Suprapubic skin (tissue), 4 donors: ENCODE results near the gene RPS6KA4. TPM values are rescaled to one million over a fixed set of nuclear protein-coding genes. Genes with fewer than 3 reads are reported as not detected.
A peak's percentile ranks its signal among the peaks of the same experiment; 100 is the strongest.

ENCODE experiments used
- DNase-seq, 2 donors: peaks; one replicate each; pipeline ENCODE4 v3.0.0-alpha.2; 2019; ENCODE audit warnings: low spot score in 2 of 2
- H3K27ac ChIP-seq: fragments of 200-600 bp; sonication (generic); one replicate; pipeline ENCODE4 v1.5.1; 2019
- H3K27me3 ChIP-seq: fragments of 200-600 bp; sonication (generic); one replicate; pipeline ENCODE4 v1.5.1; 2019
- H3K36me3 ChIP-seq: fragments of 200-600 bp; sonication (generic); one replicate; pipeline ENCODE4 v1.5.1; 2019
- H3K4me1 ChIP-seq: fragments of 200-600 bp; sonication (generic); one replicate; pipeline ENCODE4 v1.5.1; 2019
- H3K4me3 ChIP-seq: fragments of 200-600 bp; sonication (generic); one replicate; pipeline ENCODE4 v1.5.1; 2019; ENCODE audit warnings: mild to moderate bottlenecking
- H3K9me3 ChIP-seq: fragments of 200-600 bp; sonication (generic); one replicate; pipeline ENCODE4 v1.5.1; 2019
- CTCF ChIP-seq, 2 donors: fragments of 200-600 bp in 1 of 2; fragments of 450-650 bp in 1 of 2; sonication (generic) in 1 of 2; IDR thresholded peaks; one replicate each; pipeline ENCODE4 v1.5.1; 2016 to 2019; ENCODE audit warnings: antibody characterized with exemption in 2 of 2, mild to moderate bottlenecking in 1 of 2, moderate library complexity in 1 of 2
- EP300 ChIP-seq: sonication (generic); formaldehyde crosslinking; IDR thresholded peaks from one replicate; pipeline ENCODE4 v1.6.1; 2017; ENCODE audit warnings: antibody characterized with exemption
- POLR2A ChIP-seq, 2 donors: fragments of 450-650 bp; IDR thresholded peaks; one replicate each; pipeline ENCODE4 v1.6.1; 2017; ENCODE audit warnings: antibody characterized with exemption in 2 of 2, mild to moderate bottlenecking in 2 of 2, moderate library complexity in 2 of 2
- POLR2AphosphoS5 ChIP-seq, 3 donors: sonication (generic); formaldehyde crosslinking; IDR thresholded peaks; one replicate each; pipeline ENCODE4 v1.6.1; 2017; ENCODE audit warnings: antibody characterized with exemption in 3 of 3
- WGBS: methylation state at CpG from one replicate; pipeline ENCODE4 v1.1.5; 2018; 5-methylcytosine and 5-hydroxymethylcytosine counted together
- total RNA-seq, 4 donors: library from RNA; depleted of rRNA; stranded (reverse); fragments of >200 nt; gene quantifications; one replicate each; pipeline ENCODE4 v1.1.0, GENCODE V29; 2016

RPS6KA4 gene
- total RNA-seq, 4 donors from 2014 or later, result 29.4 to 46.0 (median 39.6) TPM

DNA sequence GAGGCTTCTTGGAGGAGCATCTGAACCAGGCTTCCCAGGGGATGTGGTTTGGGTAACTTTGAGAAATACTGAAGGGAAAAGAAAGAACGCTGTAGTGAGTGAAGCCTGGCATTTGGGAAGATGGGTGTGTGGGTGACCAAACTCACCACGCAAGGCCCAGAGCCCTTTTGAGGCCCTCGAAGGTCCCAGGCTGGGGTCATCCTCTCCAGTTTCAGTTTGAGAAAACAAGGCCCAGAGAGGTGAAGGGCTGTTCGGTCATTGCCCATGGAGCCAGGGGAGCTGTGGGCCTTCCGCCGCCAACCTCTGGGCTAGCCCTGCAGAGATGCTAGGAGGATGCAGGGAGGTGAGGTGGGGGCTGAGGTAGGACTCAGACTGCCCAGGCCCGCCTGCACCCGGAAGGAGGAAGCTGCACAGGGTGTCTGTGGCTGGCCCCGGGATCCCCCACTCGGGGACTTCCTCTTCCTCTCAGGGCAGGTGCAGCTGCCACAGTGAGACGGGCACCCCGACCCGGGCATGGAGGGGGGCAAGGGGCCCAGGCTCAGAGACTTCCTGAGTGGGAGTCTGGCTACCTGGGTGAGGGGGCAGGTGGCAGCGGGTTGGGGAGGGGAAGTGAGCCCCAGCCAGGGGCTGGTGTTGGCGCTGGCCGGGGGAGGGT lies 19.1 kb upstream of the RPS6KA4 start, which contains the start of gene CCDC88B:
Gene CCDC88B (plus strand): TSS at position 451 of the 655 bp plus-strand sequence. CDS start 63 bp downstream, at position 514.
- peaks cover 23% of the 10 kb centered on the region for H3K4me1 ChIP-seq
- TF ChIP-seq EP300, result no peak
- no peak for TF ChIP-seq POLR2AphosphoS5 (IDR thresholded peaks at IDR 0.05)
- H3K9me3 ChIP-seq, result no peaks in the 10 kb centered on the region
- H3K36me3 ChIP-seq, result no peaks in the 10 kb centered on the region
- no peak for DNase-seq
- peak within 1 kb of the TSS; percentile 30 for H3K4me3 ChIP-seq
- no peaks in the 10 kb centered on the region for H3K27me3 ChIP-seq
- no peak within 1 kb of the TSS for H3K27ac ChIP-seq
- WGBS, result 74% methylated on average over 14 of the region's 16 CpGs

DNA sequence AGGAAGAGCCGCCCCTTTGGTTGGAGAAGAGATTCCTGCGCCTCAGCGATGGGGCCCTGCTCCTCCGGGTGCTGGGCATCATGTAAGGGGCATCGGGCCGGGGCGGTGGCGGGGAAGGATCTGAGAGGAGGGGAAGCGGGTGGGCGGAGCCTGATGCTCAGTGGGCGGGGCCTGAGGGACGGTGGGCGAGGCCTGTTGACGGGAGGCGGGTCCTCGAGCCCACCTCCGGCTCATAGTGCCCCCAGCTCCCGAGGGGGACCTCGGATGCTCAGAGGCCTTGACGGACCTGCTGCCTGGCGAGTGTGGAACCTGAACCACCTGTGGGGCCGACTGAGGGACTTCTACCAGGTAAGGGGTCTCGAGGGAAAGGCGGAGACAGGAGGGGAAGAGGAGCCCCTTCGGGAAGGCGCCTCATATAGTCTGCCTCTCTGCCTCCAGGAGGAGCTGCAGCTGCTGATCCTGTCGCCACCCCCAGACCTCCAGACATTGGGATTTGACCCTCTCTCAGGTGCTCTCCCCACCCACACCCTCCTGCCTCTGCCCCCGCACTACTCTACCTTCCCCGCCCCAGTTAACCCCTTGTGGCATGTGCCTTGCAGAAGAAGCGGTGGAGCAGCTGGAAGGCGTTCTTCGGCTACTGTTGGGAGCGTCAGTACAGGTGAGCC lies 18.2 kb upstream of the RPS6KA4 start:
- peaks cover 19% of the 10 kb centered on the region for H3K4me1 ChIP-seq
- no peaks in the 10 kb centered on the region for H3K27me3 ChIP-seq
- no peak overlapping the region for H3K27ac ChIP-seq
- H3K9me3 ChIP-seq, result no peaks in the 10 kb centered on the region
- no peaks in the 10 kb centered on the region for H3K36me3 ChIP-seq
- H3K4me3 ChIP-seq, result peak overlapping the region; percentile 30
- 44% methylated on average over 27 of the region's 33 CpGs for WGBS
- TF ChIP-seq POLR2AphosphoS5 (IDR thresholded peaks at IDR 0.05) (no peak), POLR2A (IDR thresholded peaks at IDR 0.05) (no peak), EP300 (no peak), CTCF (IDR thresholded peaks at IDR 0.05) (no peak)
- DNase-seq, result no peak

DNA sequence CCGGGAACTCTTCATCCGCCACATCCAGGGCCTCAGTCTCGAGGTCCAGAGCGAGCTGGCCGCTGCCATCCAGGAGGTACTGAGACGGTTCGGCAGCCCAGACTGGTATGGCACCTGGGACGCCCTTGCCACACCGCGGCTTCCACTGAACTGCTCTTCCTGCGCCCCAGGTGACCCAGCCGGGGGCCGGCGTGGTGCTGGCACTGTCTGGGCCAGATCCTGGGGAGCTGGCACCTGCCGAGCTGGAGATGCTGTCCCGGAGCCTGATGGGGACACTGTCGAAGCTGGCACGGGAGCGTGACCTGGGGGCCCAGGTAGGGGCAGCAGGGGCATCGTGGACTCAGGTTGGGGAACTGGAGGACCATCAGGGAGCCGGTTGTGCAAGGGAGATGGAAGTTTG lies 17.5 kb upstream of the RPS6KA4 start:
- H3K9me3 ChIP-seq, result no peaks in the 10 kb centered on the region
- H3K4me3 ChIP-seq, result no peak overlapping the region
- H3K4me1 ChIP-seq, result peaks cover 19% of the 10 kb centered on the region
- TF ChIP-seq POLR2AphosphoS5 (IDR thresholded peaks at IDR 0.05) (no peak), EP300 (no peak), CTCF (IDR thresholded peaks at IDR 0.05) (no peak), POLR2A (IDR thresholded peaks at IDR 0.05) (no peak)
- 95% methylated on average over 4 of the region's 21 CpGs for WGBS
- no peak overlapping the region for H3K27ac ChIP-seq
- DNase-seq, result no peak
- no peaks in the 10 kb centered on the region for H3K36me3 ChIP-seq
- H3K27me3 ChIP-seq, result no peaks in the 10 kb centered on the region

GRCh38 chr11:64341851-64342791 lies 16.8 kb upstream of the RPS6KA4 start:
- H3K9me3 ChIP-seq, result no peaks in the 10 kb centered on the region
- peak overlapping the region; percentile 53 for H3K27ac ChIP-seq
- H3K4me1 ChIP-seq, result peaks cover 19% of the 10 kb centered on the region
- no peaks in the 10 kb centered on the region for H3K27me3 ChIP-seq
- WGBS, result 9% methylated on average over 21 of the region's 55 CpGs
- H3K36me3 ChIP-seq, result no peaks in the 10 kb centered on the region
- DNase-seq, result peak; percentile 90 to 92
- TF ChIP-seq POLR2AphosphoS5 (IDR thresholded peaks at IDR 0.05) (no peak), EP300 (no peak), CTCF (IDR thresholded peaks at IDR 0.05) (peak; percentile 21 to 62), POLR2A (IDR thresholded peaks at IDR 0.05) (no peak)
- H3K4me3 ChIP-seq, result peak overlapping the region; percentile 31

DNA sequence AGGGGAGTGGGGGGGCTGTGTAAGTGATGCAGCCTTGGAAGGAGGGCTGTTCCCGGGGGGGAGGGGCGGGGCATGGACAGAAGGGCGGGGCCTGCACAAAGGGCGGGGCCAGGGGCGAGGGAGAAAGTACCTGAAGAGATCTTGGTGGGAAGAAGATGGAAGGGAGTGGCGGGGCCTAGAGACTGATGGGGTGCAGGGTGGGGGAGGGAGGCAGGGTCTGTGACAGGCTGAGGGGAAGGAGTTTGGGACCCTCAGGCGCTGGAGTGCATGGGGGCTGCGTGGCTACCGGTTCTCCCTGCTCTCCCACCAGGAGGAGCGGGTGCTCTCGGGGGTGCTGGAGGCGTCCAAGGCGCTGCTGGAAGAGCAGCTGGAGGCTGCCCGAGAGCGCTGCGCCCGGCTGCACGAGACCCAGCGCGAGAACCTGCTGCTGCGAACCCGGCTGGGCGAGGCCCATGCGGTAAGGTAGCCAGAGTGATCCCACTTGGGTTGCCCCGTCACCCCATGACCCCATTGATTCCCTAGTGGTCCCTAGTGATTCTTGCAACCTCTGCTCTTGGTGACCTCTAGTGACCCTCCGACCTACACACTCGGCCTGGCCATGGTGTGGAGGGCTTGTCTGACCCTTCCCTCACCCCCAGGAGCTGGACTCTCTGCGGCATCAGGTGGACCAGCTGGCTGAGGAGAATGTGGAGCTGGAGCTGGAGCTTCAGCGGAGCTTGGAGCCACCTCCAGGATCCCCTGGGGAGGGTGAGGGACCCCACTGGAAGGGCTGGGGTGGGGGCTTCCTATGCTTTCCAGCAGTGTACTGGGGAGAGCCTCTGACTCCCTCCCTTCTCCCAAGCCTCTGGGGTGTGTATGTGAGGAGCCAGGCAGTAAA lies 15.9 kb upstream of the RPS6KA4 start:
- H3K27ac ChIP-seq, result no peak overlapping the region
- no peaks in the 10 kb centered on the region for H3K36me3 ChIP-seq
- H3K27me3 ChIP-seq, result no peaks in the 10 kb centered on the region
- H3K4me1 ChIP-seq, result peaks cover 22% of the 10 kb centered on the region
- no peak for DNase-seq
- H3K4me3 ChIP-seq, result peak overlapping the region; percentile 31
- 49% methylated on average over 14 of the region's 29 CpGs for WGBS
- TF ChIP-seq CTCF (IDR thresholded peaks at IDR 0.05) (no peak), POLR2A (IDR thresholded peaks at IDR 0.05) (no peak), POLR2AphosphoS5 (IDR thresholded peaks at IDR 0.05) (no peak), EP300 (no peak)
- H3K9me3 ChIP-seq, result no peaks in the 10 kb centered on the region
